Activated CD4-positive, alpha-beta T cell treated with anti-CD3 and anti-CD28 coated beads, Interleukin-2, amount 50 U/mL, for 24 hours (primary cell): ENCODE results near the gene CACTIN.
"Not testable (repeated sequence)": the region's sequence is repeated elsewhere in the genome, so short reads cannot be mapped to it uniquely, and the experiment has no call there.

Experiments
- DNase-seq, 2 donors: peaks; one replicate each; pipeline ENCODE4 v3.0.0-alpha.2; 2020; ENCODE audit warnings: low read depth in 1 of 2, low spot score in 1 of 2

Gene CACTIN

GRCh38 chr19:3663838-3664237 lies 37.2 kb upstream of the CACTIN start:
- DNase-seq = no peak

DNA sequence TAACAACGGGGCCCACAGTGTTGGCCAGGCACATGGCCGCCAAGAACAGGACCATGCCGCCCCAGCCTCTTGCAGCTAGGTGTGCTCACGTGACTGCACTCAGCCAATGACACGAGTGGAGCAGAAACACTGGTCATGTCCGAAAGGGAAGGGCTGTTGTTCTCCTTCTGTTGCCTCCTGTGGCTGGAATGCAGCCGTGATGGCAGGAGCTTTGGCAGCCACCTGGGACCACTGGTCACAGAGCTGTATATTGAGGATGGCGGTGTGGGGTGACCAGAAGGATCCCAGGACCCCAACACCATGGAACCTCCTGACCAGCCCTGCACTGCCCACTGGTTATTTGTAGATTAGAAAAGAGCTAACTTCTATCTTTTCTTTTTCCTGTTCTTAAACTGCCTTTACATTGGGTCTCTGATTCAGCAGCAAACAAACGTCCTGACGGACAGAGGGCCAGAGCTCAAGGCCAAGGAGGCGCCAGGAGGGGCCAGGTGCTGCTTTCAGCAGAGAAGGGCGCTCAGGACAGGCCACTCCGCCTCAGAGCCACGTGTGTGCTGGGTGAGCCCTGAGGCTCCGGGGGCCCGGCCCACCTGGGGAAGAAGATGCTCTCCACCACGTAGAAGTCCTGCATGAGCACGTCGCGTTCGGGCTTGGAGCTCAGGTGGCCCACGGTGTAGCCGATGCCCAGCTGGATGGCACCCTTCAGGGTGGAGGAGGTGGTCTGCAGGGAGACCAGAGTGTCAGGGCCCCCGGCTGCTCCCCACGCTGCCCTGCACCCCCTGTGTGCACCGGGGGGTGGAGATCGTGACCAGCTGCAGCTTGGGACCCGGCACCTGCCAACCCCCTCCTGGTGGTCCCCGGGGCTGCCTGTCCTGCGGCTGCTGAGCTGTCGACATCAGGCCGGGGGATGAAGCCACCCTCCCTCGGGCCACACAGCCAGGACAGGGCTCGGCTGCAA lies 35.0 kb upstream of the CACTIN start:
- DNase-seq = no peak

DNA sequence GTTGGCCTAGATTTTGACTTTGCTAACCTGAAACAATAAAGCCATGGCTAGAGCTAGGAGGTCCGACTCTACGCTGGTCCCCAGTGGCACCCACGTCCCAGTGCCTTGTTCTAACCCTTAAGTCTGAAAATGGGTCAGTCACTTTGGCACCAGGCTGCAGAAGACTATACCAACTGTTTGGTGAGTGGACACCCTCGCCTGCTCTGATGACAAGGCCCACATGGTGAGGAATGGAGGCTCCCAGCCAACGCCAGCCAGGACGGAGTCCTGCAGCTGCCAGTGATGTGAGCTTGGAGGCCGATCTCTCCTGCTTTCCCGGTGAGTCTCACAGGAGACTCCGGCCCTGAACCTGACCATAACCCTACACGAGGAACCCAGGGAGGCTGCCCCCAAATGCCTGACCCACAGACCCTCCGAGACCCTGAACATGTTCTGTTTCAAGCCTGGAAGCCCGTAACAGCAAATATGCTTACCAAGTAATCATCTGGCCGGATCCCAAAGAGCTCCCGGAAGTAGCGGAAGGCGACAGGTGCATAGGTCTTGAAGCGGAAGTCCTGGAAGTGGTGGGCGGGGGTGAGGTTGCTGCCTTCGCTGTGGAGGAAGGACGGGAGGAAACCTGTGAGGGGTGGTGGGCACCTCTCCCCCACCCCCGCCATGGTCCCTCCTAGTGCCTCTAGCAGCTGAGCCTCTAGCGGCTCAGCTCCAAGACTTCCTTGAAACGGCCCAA lies 34.1 kb upstream of the CACTIN start:
- no peak for DNase-seq

- no peak for DNase-seq
Measured at GRCh38 chr19:3659746-3660112, 33.1 kb upstream of the CACTIN start.

GRCh38 chr19:3658870-3659745 lies 32.5 kb upstream of the CACTIN start:
- DNase-seq = no peak

- no peak for DNase-seq
Measured at GRCh38 chr19:3658004-3658869, 31.6 kb upstream of the CACTIN start.

DNA sequence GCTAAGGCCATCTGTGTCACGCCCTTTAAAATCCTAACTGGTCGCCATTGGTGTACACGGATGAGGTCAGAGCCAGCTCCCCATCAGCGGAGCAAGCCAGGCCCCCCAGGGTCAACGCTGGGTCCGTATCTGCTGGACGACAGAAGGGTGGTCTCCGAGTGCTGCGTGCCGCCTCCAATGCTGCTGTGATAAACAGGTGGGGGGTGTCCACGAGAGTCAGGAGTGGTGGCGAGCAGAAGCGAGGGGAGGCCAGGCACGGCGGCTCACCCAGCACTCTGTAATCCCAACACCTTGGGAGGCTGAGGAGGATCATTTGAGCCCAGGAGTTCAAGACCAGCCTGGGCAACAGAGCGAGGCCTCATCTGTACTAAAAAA lies 30.8 kb upstream of the CACTIN start:
- DNase-seq = no peak

DNA sequence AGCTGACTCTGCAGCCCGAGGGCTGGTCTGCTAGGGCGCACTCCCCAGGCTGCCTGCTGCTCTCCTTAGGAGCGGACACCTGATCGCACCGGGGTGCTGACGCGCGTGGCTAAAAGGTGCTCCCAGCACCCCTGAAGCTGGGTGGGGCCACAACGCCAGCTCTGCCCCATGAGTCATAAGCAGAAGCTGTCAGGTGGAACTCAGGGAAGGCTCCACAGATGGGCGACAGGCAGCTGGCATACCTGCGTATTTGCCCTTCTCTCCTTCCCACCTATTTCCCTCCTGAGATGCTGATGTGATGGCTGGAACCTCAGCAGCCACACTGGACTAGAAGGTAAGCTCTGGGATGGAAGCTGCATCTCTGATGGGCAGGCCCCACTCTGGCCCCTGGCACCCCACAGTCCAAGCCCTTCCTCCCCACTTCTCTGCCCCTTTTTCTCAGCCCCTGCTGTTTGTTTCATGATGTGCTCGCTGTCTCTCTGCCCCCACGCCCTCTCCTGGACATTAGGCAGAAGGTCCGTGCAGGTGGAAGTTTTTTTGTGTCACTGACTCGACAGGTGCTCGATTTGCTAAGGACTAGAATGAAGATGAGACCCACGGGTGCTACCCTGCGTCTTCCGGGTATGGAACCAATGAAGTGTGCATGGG lies 30.3 kb upstream of the CACTIN start:
- no peak for DNase-seq

- DNase-seq = no peak
Measured at GRCh38 chr19:3656073-3656746, 29.6 kb upstream of the CACTIN start.

GRCh38 chr19:3655402-3656072 lies 28.9 kb upstream of the CACTIN start:
- DNase-seq = no peak

DNA sequence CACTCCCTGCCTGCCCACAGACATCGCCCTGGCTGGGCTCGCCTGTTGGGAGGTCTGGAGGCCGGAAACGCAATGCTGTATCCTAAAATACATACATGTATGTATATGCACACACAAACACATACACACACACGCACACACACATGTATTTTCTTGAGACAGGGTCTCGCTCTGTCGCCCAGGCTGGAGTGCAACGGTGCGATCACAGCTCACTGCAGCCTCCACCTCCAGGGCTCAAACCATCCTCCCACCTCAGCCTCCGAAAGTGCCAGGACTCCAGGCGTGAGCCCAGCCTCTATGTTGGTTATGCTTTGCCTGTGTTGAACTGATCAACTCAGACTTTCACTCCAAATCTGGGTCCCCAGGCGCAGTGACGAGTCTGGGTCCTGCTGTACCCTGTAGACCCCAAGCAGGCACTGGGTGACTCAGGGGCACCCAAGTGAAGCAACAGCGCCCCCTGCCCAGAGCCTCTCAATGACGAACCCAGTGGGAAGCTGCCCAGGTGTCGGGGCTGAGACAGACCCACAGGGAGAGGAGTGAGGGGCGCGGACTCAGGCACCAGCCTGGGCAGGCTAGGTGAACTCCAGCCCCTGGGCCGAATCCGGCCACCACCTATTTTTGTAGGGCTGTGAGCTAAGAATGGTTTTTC lies 27.4 kb upstream of the CACTIN start:
- DNase-seq = no peak

- no peak for DNase-seq
Measured at GRCh38 chr19:3653081-3653795, 26.6 kb upstream of the CACTIN start.

DNA sequence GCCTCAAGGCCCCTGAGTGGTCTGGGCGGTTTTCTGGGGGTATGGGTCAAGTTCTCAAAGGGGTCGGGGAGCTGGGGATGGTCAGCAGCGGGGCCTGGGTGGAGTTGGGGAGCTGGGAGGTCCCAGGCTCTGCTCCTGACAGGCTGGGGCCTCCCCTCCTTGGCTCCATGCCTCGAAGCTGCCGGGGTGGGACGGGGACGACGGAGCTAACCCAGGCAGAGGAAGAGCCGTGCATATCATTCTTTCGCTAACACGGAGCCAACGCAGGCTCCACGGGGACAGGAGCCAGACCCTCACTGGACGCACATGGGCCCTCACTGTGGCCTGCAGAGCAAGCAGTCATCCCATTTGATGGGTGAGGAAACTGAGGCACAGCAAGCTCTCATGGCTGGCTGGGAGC lies 25.8 kb upstream of the CACTIN start:
- DNase-seq = no peak

- DNase-seq = no peak
Measured at GRCh38 chr19:3651684-3652083, 25.1 kb upstream of the CACTIN start.

DNA sequence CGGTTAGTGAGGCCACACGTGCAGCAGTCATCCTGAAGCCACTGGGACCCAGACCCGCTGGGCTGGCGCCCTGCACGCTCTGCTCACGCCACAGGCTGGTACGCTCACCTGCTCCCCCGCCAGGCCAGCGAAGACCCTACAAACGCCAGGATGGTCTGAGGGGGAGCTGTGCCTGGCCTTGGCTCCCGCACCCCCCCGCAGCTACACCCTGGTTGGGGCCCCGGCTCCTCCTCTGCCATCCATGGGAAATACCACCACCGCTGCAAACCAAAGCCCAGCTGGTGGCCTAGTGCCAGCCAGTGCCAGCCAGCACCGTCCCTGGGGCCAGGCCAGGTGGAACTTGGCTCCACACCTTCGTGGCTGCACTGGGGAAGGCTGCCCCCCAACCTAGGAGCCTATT lies 23.3 kb upstream of the CACTIN start:
- no peak for DNase-seq

DNA sequence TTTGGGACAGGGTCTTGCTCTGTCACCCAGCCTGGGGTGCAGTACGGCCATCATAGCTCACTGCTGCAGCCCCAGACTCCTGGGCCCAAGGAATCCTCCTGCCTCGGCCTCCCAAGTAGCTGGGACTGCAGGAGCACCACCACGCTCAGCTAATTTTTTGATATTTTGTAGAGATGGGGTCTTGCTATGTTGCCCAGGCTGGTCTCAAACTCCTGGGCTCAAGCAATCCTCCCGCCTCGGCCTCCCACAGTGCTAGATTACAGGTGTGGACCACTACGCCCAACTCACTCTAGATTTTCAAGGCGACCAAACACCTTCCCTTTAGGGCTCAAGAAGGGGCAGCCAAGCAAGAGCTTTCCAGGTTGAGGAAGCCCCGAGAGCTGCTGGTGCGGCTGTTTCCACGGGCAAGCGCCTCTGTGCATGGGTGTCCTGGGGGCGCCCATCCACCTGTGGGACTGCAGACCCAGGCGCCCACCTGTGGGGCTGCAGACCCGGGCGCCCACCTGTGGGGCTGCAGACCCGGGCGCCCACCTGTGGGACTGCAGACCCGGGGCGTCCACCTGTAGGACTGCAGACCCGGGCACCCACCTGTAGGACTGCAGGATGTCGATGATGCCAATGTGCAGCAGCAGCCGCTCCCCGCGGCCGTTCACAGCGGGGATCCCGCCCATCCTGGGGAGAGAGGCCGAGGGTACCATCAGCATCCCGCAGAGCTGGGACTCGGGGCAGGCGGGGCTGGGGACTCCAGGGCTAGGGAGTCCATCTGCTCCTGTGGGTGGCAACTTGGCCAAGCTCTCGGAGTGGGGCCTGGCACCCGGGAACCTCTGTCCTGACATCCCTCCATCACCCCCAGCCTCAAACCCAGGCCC lies 21.7 kb upstream of the CACTIN start:
- DNase-seq = no peak

DNA sequence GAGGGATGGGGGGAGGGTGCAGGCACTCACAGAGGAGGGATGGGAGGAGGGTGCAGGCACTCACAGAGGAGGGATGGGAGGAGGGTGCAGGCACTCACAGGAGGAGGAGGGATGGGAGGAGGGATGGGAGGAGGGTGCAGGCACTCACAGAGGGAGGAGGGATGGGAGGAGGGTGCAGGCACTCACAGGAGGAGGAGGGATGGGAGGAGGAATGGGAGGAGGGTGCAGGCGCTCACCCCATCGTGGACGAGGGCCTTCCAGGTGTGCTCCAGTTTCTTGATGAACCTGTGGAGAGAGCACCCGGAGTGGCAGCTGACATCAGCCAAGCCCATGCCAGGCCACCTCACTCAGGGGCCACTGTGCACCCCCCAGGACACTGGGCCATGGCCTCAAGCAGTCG lies 20.5 kb upstream of the CACTIN start:
- not testable (repeated sequence) for DNase-seq
